HG02970 (cell line): ENCODE results near the gene FBXL14.

Experiments
- ATAC-seq: cut with Tn5 transposase; IDR thresholded peaks from one replicate; pipeline ENCODE4 v1.9.1; 2021; ENCODE audit warnings: mild to moderate bottlenecking, moderate library complexity, moderate number of reproducible peaks; ENCODE audit not compliant: unreplicated experiment, low FRiP score

The FBXL14 gene

GRCh38 chr12:1595026-1595561, 713 bp upstream of the FBXL14 start:
- ATAC-seq, result no peak

GRCh38 chr12:1594006-1594260, 448 bp downstream of the FBXL14 start:
- peak; percentile 47 for ATAC-seq

- peak; percentile 18 for ATAC-seq
Measured at GRCh38 chr12:1593174-1594005, 991 bp downstream of the FBXL14 start.

- ATAC-seq, result no peak
Measured at GRCh38 chr12:1592444-1593173, 1.8 kb downstream of the FBXL14 start.

GRCh38 chr12:1591543-1591942, 2.8 kb downstream of the FBXL14 start:
- no peak for ATAC-seq

GRCh38 chr12:1591034-1591433, 3.3 kb downstream of the FBXL14 start:
- ATAC-seq, result no peak

- no peak for ATAC-seq
Measured at GRCh38 chr12:1590221-1590979, 4.0 kb downstream of the FBXL14 start.

GRCh38 chr12:1588575-1588947, 5.8 kb downstream of the FBXL14 start:
- no peak for ATAC-seq

- no peak for ATAC-seq
Measured at GRCh38 chr12:1587927-1588574, 6.3 kb downstream of the FBXL14 start.

GRCh38 chr12:1584326-1584725, 10.1 kb downstream of the FBXL14 start:
- ATAC-seq, result no peak

GRCh38 chr12:1583421-1584078, 10.8 kb downstream of the FBXL14 start:
- ATAC-seq, result no peak

- ATAC-seq, result no peak
Measured at GRCh38 chr12:1582709-1583050, 11.7 kb downstream of the FBXL14 start.

- no peak for ATAC-seq
Measured at GRCh38 chr12:1581973-1582708, 12.2 kb downstream of the FBXL14 start.

- ATAC-seq, result no peak
Measured at GRCh38 chr12:1580526-1580925, 13.9 kb downstream of the FBXL14 start.

- ATAC-seq, result no peak
Measured at GRCh38 chr12:1579651-1580435, 14.5 kb downstream of the FBXL14 start.

GRCh38 chr12:1576410-1577241, 17.8 kb downstream of the FBXL14 start:
- ATAC-seq, result no peak

GRCh38 chr12:1575408-1576401, 18.7 kb downstream of the FBXL14 start:
- no peak for ATAC-seq
